Measurements from ENCODE around the gene IGSF9B. TPM values are rescaled to one million over a fixed set of nuclear protein-coding genes. Genes with fewer than 3 reads are reported as not detected.

IGSF9B gene
- total RNA-seq, 4 donors from 2014 or later, result 6.5 to 106 (median 29.1) TPM

GRCh38 chr11:133887692-133888332 is 69.0 kb downstream of the IGSF9B start:
- Histone ChIP-seq H3K27me3 (no peaks in the 10 kb centered on the region), H3K36me3 (no peaks in the 10 kb centered on the region), H3K4me1 (no peaks in the 10 kb centered on the region), H3K9me3 (no peaks in the 10 kb centered on the region), H3K27ac (no peak overlapping the region), H3K4me3 (no peak overlapping the region)
- intact Hi-C loops (cut with DNase I; ENCODE audit: low total_unique reads), result no loop called here
- DNase-seq, result no peak
- TF ChIP-seq CTCF (IDR thresholded peaks at IDR 0.05), result no peak
- no peak for TF ChIP-seq POLR2A (IDR thresholded peaks at IDR 0.05)

GRCh38 chr11:133886029-133886428 is 70.7 kb downstream of the IGSF9B start:
- no peaks in the 10 kb centered on the region for H3K36me3 ChIP-seq
- intact Hi-C loops (cut with DNase I; ENCODE audit: low total_unique reads), result no loop called here
- H3K27ac ChIP-seq, result no peak overlapping the region
- DNase-seq, result no peak
- H3K9me3 ChIP-seq, result no peaks in the 10 kb centered on the region
- no peaks in the 10 kb centered on the region for H3K4me1 ChIP-seq
- TF ChIP-seq POLR2A (IDR thresholded peaks at IDR 0.05) (no peak), CTCF (IDR thresholded peaks at IDR 0.05) (no peak)
- H3K27me3 ChIP-seq, result no peaks in the 10 kb centered on the region
- H3K4me3 ChIP-seq, result no peak overlapping the region

- H3K4me3 ChIP-seq, result no peak overlapping the region
- DNase-seq, result no peak
- intact Hi-C loops (cut with DNase I; ENCODE audit: low total_unique reads), result no loop called here
Measured at GRCh38 chr11:133872160-133872559, 84.6 kb downstream of the IGSF9B start.

GRCh38 chr11:133867456-133867855 is 89.3 kb downstream of the IGSF9B start:
- H3K4me3 ChIP-seq, result no peak overlapping the region
- no peaks in the 10 kb centered on the region for H3K9me3 ChIP-seq
- H3K27ac ChIP-seq, result no peak overlapping the region
- no peaks in the 10 kb centered on the region for H3K36me3 ChIP-seq
- no peaks in the 10 kb centered on the region for H3K27me3 ChIP-seq
- no peaks in the 10 kb centered on the region for H3K4me1 ChIP-seq
- no peak for DNase-seq
- intact Hi-C loops (cut with DNase I; ENCODE audit: low total_unique reads), result no loop called here
- TF ChIP-seq CTCF (IDR thresholded peaks at IDR 0.05) (no peak), POLR2A (IDR thresholded peaks at IDR 0.05) (no peak)

More at GRCh38 chr11:133872160-133872559, 84.6 kb downstream of the IGSF9B start:
- Histone ChIP-seq H3K36me3 (no peaks in the 10 kb centered on the region), H3K4me1 (no peaks in the 10 kb centered on the region), H3K9me3 (no peaks in the 10 kb centered on the region), H3K27me3 (no peaks in the 10 kb centered on the region), H3K27ac (no peak overlapping the region)
- no peak for TF ChIP-seq POLR2A (IDR thresholded peaks at IDR 0.05)
- TF ChIP-seq CTCF (IDR thresholded peaks at IDR 0.05), result no peak

- Histone ChIP-seq H3K27me3 (no peaks in the 10 kb centered on the region), H3K36me3 (no peaks in the 10 kb centered on the region), H3K4me1 (no peaks in the 10 kb centered on the region), H3K4me3 (no peak overlapping the region), H3K9me3 (no peaks in the 10 kb centered on the region), H3K27ac (no peak overlapping the region)
- DNase-seq, result no peak
- TF ChIP-seq CTCF (IDR thresholded peaks at IDR 0.05) (no peak), POLR2A (IDR thresholded peaks at IDR 0.05) (no peak)
- intact Hi-C loops (cut with DNase I; ENCODE audit: low total_unique reads), result no loop called here
Measured at GRCh38 chr11:133865466-133865865, 91.3 kb downstream of the IGSF9B start.

All from uterus (tissue), 4 donors.